Ectodermal cell (in vitro differentiated cells): ENCODE data around the gene ATP23.

Experiments used
- H3K27ac ChIP-seq: 2 replicates; pipeline ENCODE4 v1.7.0; 2013; ENCODE audit warnings: mild to moderate bottlenecking, low read depth, low read length; ENCODE audit not compliant: insufficient read depth, poor library complexity, severe bottlenecking
- H3K27me3 ChIP-seq: 2 replicates; pipeline ENCODE4 v1.7.0; 2013; ENCODE audit warnings: mild to moderate bottlenecking, low read length; ENCODE audit not compliant: insufficient read depth, control insufficient read depth, poor library complexity, severe bottlenecking
- H3K36me3 ChIP-seq: one replicate; pipeline ENCODE4 v1.7.0; 2013; ENCODE audit warnings: low read length; ENCODE audit not compliant: control insufficient read depth, insufficient read depth
- H3K4me1 ChIP-seq: one replicate; pipeline ENCODE4 v1.7.0; 2013; ENCODE audit warnings: low read length; ENCODE audit not compliant: control insufficient read depth, insufficient read depth
- H3K4me3 ChIP-seq: 2 replicates; pipeline ENCODE4 v1.7.0; 2013; ENCODE audit warnings: low read depth, low read length, control low read depth; ENCODE audit not compliant: insufficient read depth
- H3K9me3 ChIP-seq: 2 replicates; pipeline ENCODE4 v1.7.0; 2013; ENCODE audit warnings: mild to moderate bottlenecking, low read length, moderate library complexity; ENCODE audit not compliant: control insufficient read depth
- WGBS, 2 experiments: methylation state at CpG; one replicate each; pipeline ENCODE4 v1.1.7; 2013; ENCODE audit warnings: missing lambda C conversion rate in 2 of 2; 5-methylcytosine and 5-hydroxymethylcytosine counted together

Gene ATP23

DNA sequence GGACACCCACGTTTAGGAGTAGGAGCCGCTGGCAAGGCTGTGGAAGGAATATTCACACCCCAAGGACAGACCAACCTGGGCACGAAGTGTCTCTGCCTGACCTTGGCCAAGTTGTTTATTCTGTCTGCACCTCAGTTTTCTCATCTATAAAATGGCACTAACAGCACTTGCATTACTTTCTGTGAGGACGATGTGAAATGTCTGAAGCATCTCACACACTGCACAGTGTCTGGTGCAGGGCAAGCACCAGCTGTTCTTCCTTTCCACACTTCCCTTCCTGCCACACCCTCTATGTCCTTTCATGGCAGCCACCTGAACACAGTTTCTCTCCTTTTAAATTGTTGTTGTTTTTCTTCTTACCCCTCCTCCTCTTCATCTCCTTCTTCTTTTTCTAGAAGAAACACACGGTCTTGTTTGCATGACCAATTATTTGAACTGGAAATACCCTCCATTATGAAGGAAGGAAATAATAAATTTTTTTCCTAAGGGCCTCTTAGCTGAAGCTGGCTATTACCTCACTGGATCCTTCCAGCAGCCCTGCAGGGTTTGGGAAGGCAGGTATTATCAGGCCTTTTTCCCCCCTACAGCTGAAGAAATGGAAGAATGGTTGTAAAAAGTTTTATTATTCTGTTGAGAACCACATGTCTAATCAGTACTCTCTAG is 42.9 kb upstream of the ATP23 start:
- H3K27me3 ChIP-seq, result no peaks in the 10 kb centered on the region
- H3K27ac ChIP-seq, result no peak overlapping the region
- no peaks in the 10 kb centered on the region for H3K36me3 ChIP-seq
- WGBS, 2 experiments, result 92 to 93% methylated on average over 4 to 5 of the region's 5 CpGs
- no peak overlapping the region for H3K4me3 ChIP-seq
- no peaks in the 10 kb centered on the region for H3K9me3 ChIP-seq
- H3K4me1 ChIP-seq, result peaks cover 33% of the 10 kb centered on the region

DNA sequence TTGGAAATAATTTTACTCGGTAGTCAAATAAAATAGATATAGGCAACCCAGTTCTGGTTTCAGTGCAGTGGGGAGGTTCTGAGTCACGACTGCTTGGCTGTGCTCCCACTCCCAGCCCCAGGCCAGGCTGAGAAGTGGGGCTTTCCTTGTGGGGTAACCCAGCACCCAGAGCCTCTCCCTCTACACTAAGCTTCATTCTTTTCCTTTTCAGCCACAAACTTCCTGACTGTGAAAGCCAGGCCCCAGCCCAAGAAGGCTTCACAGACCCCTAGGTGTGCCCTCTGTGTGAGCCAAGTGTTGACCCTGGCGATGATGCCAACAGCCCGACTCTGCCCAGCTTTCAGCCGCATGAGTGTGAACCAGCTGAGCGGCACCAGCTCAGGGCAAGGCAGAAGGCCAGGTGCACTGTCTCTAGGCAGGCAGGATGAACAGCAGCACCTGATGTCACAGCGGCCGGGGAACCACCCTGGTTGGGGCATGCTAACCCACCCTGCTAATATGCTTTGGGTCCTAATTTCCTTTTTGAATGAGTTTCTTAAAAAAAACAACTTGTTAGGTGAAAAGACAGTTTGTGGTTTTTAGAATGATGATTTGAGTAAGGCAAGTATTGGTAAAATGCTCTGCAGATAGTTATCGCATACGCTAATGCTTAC is 42.2 kb upstream of the ATP23 start:
- Histone ChIP-seq H3K4me1 (peaks cover 26% of the 10 kb centered on the region), H3K9me3 (no peaks in the 10 kb centered on the region), H3K27me3 (no peaks in the 10 kb centered on the region), H3K4me3 (no peak overlapping the region), H3K36me3 (no peaks in the 10 kb centered on the region), H3K27ac (no peak overlapping the region)
- WGBS, 2 experiments, result 90 to 92% methylated on average over 8 to 9 of the region's 10 CpGs

- Histone ChIP-seq H3K9me3 (no peaks in the 10 kb centered on the region), H3K27ac (no peak overlapping the region), H3K36me3 (no peaks in the 10 kb centered on the region), H3K4me1 (peaks cover 4% of the 10 kb centered on the region), H3K4me3 (no peak overlapping the region), H3K27me3 (no peaks in the 10 kb centered on the region)
- WGBS, 2 experiments, result 87 to 92% methylated on average over 3 of the region's 3 CpGs
Measured at GRCh38 chr12:57902478-57902969, 38.8 kb upstream of the ATP23 start.

- H3K27ac ChIP-seq, result no peak overlapping the region
- WGBS, 2 experiments, result 89 to 98% methylated on average over 3 to 4 of the region's 4 CpGs
Measured at GRCh38 chr12:57904426-57904825, 36.9 kb upstream of the ATP23 start.

GRCh38 chr12:57904848-57905811 is 36.2 kb upstream of the ATP23 start:
- Histone ChIP-seq H3K36me3 (no peaks in the 10 kb centered on the region), H3K27ac (no peak overlapping the region), H3K4me1 (no peaks in the 10 kb centered on the region), H3K4me3 (no peak overlapping the region), H3K9me3 (no peaks in the 10 kb centered on the region), H3K27me3 (no peaks in the 10 kb centered on the region)
- 48% methylated on average over 25 of the region's 26 CpGs for WGBS, 2 experiments

More at GRCh38 chr12:57904426-57904825, 36.9 kb upstream of the ATP23 start:
- Histone ChIP-seq H3K4me1 (no peaks in the 10 kb centered on the region), H3K9me3 (no peaks in the 10 kb centered on the region), H3K4me3 (no peak overlapping the region), H3K27me3 (no peaks in the 10 kb centered on the region), H3K36me3 (no peaks in the 10 kb centered on the region)

DNA sequence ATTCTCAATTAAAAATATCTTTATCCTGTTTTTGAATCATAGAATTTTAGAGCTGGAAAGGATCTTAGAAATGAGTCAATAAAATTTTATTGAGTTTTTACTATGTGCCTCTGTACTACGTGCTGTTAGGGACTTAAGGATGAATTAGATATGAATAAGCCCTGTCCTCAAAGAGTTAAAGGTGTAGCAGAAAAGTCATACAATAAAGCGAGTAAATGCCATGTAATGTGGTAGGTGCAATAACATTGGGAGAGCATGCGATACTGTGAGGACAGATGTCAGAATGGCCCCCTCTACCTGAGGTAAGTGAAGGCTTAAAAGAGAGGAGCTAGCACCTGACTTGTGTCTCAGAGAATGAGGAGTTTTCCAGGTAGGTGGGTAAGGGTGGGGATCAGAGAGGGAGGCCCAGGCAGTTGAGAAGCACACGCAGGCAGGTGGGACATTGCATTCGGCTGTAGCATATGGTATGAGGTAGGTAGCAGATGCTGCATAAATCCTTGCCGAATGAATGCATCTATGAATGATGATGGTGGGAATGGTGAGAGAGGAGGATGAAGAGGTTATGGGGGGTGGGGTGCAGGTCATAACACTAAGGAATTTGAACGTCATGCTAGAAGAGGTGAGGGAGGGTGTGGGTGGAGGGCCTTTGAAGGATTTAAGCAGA is 35.4 kb upstream of the ATP23 start:
- Histone ChIP-seq H3K36me3 (no peaks in the 10 kb centered on the region), H3K4me3 (no peak overlapping the region), H3K27ac (no peak overlapping the region), H3K27me3 (no peaks in the 10 kb centered on the region), H3K4me1 (no peaks in the 10 kb centered on the region), H3K9me3 (no peaks in the 10 kb centered on the region)
- 84 to 89% methylated on average over 7 of the region's 7 CpGs for WGBS, 2 experiments

- Histone ChIP-seq H3K27ac (no peak overlapping the region), H3K27me3 (no peaks in the 10 kb centered on the region), H3K4me1 (no peaks in the 10 kb centered on the region), H3K36me3 (no peaks in the 10 kb centered on the region), H3K9me3 (no peaks in the 10 kb centered on the region), H3K4me3 (no peak overlapping the region)
- WGBS, 2 experiments, result 83 to 84% methylated on average over 4 of the region's 4 CpGs
Measured at GRCh38 chr12:57906821-57907220, 34.5 kb upstream of the ATP23 start.

- Histone ChIP-seq H3K4me3 (no peak overlapping the region), H3K9me3 (no peaks in the 10 kb centered on the region), H3K4me1 (no peaks in the 10 kb centered on the region), H3K27me3 (no peaks in the 10 kb centered on the region), H3K27ac (no peak overlapping the region), H3K36me3 (no peaks in the 10 kb centered on the region)
- WGBS, 2 experiments, result 68% methylated on average over 3 of the region's 3 CpGs
Measured at GRCh38 chr12:57907281-57907680, 34.1 kb upstream of the ATP23 start.

- Histone ChIP-seq H3K27ac (no peak overlapping the region), H3K4me3 (no peak overlapping the region), H3K9me3 (no peaks in the 10 kb centered on the region), H3K27me3 (no peaks in the 10 kb centered on the region), H3K36me3 (no peaks in the 10 kb centered on the region), H3K4me1 (no peaks in the 10 kb centered on the region)
- WGBS, 2 experiments, result 84 to 85% methylated on average over 8 of the region's 8 CpGs
Measured at GRCh38 chr12:57908511-57908910, 32.9 kb upstream of the ATP23 start.
